Panc1 (cell line): ENCODE results near the gene SERPINC1. TPM values are rescaled to one million over a fixed set of nuclear protein-coding genes. Genes with fewer than 3 reads are reported as not detected.

Experiments
- ATAC-seq: fragments of 200-7000 bp; cut with Tn5 transposase; 2 replicates; pipeline ENCODE4 v1.9.1; 2020; ENCODE audit warnings: mild to moderate bottlenecking, moderate library complexity
- BruUV-seq: library from RNA; stranded (reverse); fragments of 400-500 nt; replicated peaks from 2 replicates; lab custom pipeline; 2021; lab: Mats Ljungman, UMichigan
- CTCF ChIA-PET: fragments of 300-600 bp; sonication (Branson Sonifier 250); formaldehyde crosslinking; loops from one replicate; lab custom pipeline; 2022; ENCODE audit warnings: antibody characterized with exemption; lab: Charles Lee
- POLR2A ChIA-PET: fragments of 300-600 bp; sonication (Branson Sonifier 250); formaldehyde crosslinking; loops from one replicate; lab custom pipeline; 2022; ENCODE audit warnings: antibody characterized with exemption; lab: Charles Lee
- DNase-seq: peaks from one replicate; pipeline ENCODE4 v3.0.0-alpha.2; 2010; ENCODE audit warnings: low read depth, low spot score
- H3K27ac ChIP-seq: 2 replicates; pipeline ENCODE4 v1.5.1; 2011; ENCODE audit warnings: mild to moderate bottlenecking, low read length, inconsistent platforms
- H3K27me3 ChIP-seq: fragments of 200-500 bp; sonication (Bioruptor generic); 2 replicates; pipeline ENCODE4 v1.6.0; 2014; ENCODE audit warnings: low read length, inconsistent platforms; ENCODE audit not compliant: control insufficient read depth, insufficient read depth
- H3K36me3 ChIP-seq: fragments of 200-500 bp; sonication (Bioruptor generic); 2 replicates; pipeline ENCODE4 v1.5.1; 2014; ENCODE audit warnings: inconsistent platforms, mild to moderate bottlenecking, low read length, moderate library complexity; ENCODE audit not compliant: control insufficient read depth, insufficient read depth
- H3K4me1 ChIP-seq: 2 replicates; pipeline ENCODE4 v1.5.1; 2011; ENCODE audit warnings: inconsistent platforms, mild to moderate bottlenecking, low read length, moderate library complexity; ENCODE audit not compliant: control insufficient read depth, insufficient read depth
- H3K4me3 ChIP-seq, 2 experiments: 2 replicates each; pipeline ENCODE4 v1.5.1; 2011 to 2012; ENCODE audit warnings: low read depth in 2 of 2, low read length in 2 of 2, mild to moderate bottlenecking in 2 of 2, inconsistent platforms in 1 of 2, moderate library complexity in 1 of 2
- H3K9me3 ChIP-seq: fragments of 200-500 bp; sonication (Bioruptor generic); 2 replicates; pipeline ENCODE4 v1.5.1; 2014; ENCODE audit warnings: low read depth, mild to moderate bottlenecking, inconsistent platforms, low read length, moderate library complexity; ENCODE audit not compliant: control insufficient read depth, insufficient read depth
- POLR2AphosphoS5 ChIP-seq: IDR thresholded peaks from 2 replicates; pipeline ENCODE4 v1.6.1; 2012; ENCODE audit warnings: mild to moderate bottlenecking, low read depth, low read length, moderate library complexity
- REST ChIP-seq, 2 experiments: IDR thresholded peaks; 2 replicates each; pipeline ENCODE4 v1.6.1; 2011 to 2012; ENCODE audit warnings: low read depth in 2 of 2, control low read depth in 1 of 2, low read length in 1 of 2, mild to moderate bottlenecking in 1 of 2, moderate library complexity in 1 of 2; ENCODE audit not compliant: insufficient read depth in 1 of 2
- SIN3A ChIP-seq: IDR thresholded peaks from 2 replicates; pipeline ENCODE4 v1.6.1; 2012; ENCODE audit warnings: low read depth, mild to moderate bottlenecking, low read length, moderate library complexity, borderline replicate concordance; ENCODE audit not compliant: insufficient read depth
- TCF7L2 ChIP-seq: IDR thresholded peaks from 2 replicates; pipeline ENCODE4 v1.6.1; 2011; ENCODE audit warnings: mild to moderate bottlenecking, low read depth, low read length, inconsistent platforms
- in situ Hi-C: cut with HindIII; loops from 2 replicates; pipeline ENCODE4 v1.10.0; 2016; ENCODE audit warnings: low sequenced_read_pairs, low pct_unique_long_range_greater_than_20kb
- intact Hi-C: fragments of 100-400 bp; cut with micrococcal nuclease; formaldehyde crosslinking; loops from one replicate; pipeline ENCODE4 v1.10.0; 2022; ENCODE audit not compliant: unreplicated experiment
- total RNA-seq: library from RNA; stranded (reverse); gene quantifications from one replicate; pipeline ENCODE4 v1.2.1, GENCODE V29; 2021; ENCODE audit not compliant: unreplicated experiment
- TF ChIP-seq, protein P1 (sequence below): fragments of 450-650 bp; IDR thresholded peaks from 2 replicates; pipeline ENCODE4 v1.5.1; 2017; ENCODE audit warnings: mild to moderate bottlenecking

The SERPINC1 gene
- total RNA-seq, 1 experiment from 2014 or later = 0.64 TPM

DNA sequence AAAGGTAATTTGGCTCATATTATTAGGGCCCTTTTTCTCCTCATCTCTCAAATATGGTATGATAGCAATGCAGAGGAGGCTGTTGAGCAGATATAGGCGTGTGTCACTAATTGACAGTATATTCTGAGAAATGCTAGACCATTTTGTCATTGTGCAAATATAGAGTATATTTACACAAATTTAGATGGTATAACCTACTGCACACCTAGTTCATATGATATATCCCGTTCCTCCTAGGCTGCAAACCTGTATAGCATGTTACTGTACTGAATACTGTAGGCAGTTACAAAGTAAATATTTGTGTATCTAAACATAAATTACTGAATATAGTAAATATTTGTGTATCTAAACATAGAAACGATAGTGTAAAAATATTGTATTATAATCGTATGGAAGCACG, 40.4 kb downstream of the SERPINC1 start:
- CTCF ChIA-PET = no interaction called here
- Histone ChIP-seq H3K4me3 (no peak overlapping the region), H3K9me3 (no peaks in the 10 kb centered on the region), H3K27ac (no peak overlapping the region), H3K4me1 (no peaks in the 10 kb centered on the region), H3K27me3 (no peaks in the 10 kb centered on the region), H3K36me3 (0 out of 2 replicates have a peak, but pooled peaks cover 2% of the 10 kb centered on the region)
- TF ChIP-seq SIN3A = no peak
- no peak for TF ChIP-seq TCF7L2
- TF ChIP-seq REST (IDR thresholded peaks at IDR 0.05; ENCODE audit: insufficient read depth in 1 of 2, low read depth in 2 of 2, low read length in 1 of 2) = no peak
- TF ChIP-seq, protein P1, sequence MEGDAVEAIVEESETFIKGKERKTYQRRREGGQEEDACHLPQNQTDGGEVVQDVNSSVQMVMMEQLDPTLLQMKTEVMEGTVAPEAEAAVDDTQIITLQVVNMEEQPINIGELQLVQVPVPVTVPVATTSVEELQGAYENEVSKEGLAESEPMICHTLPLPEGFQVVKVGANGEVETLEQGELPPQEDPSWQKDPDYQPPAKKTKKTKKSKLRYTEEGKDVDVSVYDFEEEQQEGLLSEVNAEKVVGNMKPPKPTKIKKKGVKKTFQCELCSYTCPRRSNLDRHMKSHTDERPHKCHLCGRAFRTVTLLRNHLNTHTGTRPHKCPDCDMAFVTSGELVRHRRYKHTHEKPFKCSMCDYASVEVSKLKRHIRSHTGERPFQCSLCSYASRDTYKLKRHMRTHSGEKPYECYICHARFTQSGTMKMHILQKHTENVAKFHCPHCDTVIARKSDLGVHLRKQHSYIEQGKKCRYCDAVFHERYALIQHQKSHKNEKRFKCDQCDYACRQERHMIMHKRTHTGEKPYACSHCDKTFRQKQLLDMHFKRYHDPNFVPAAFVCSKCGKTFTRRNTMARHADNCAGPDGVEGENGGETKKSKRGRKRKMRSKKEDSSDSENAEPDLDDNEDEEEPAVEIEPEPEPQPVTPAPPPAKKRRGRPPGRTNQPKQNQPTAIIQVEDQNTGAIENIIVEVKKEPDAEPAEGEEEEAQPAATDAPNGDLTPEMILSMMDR = no peak
- no peak for ATAC-seq
- DNase-seq = no peak
- in situ Hi-C loops (no loop called here), intact Hi-C loops (no loop called here)
- POLR2A ChIA-PET = no interaction called here
- no TSS peak for BruUV-seq

DNA sequence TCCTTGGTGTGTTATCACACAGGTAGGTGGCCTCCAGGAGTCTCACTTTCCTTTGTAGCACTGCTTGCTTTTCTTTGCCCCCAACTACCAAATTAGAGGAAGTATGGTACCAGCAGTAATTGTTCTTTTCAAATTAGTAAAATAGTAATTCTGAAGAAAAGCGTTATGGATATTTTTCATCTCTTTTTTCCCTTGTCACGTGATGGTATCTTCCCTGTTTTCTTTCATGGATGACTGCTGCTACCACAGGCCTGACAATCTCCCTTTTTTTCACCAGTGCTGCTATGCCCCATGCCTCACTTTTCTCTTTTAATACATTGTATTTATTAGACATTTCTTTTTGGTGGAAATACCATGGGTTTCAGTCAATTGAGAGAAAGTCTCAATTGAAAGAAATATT, 45.6 kb downstream of the SERPINC1 start:
- no peak for TF ChIP-seq REST (IDR thresholded peaks at IDR 0.05; ENCODE audit: insufficient read depth in 1 of 2, low read depth in 2 of 2, low read length in 1 of 2)
- TF ChIP-seq, protein P1 = no peak
- TF ChIP-seq SIN3A = no peak
- TF ChIP-seq TCF7L2 = no peak
- TF ChIP-seq POLR2AphosphoS5 = no peak
- no peak for ATAC-seq
- H3K4me3 ChIP-seq = no peak overlapping the region
- peaks cover 7% of the 10 kb centered on the region; the same call in 1 of the 2 replicates for H3K4me1 ChIP-seq
- intact Hi-C loops (no loop called here), in situ Hi-C loops (no loop called here)
- no peak for DNase-seq
- no peak overlapping the region for H3K27ac ChIP-seq
- ChIA-PET CTCF (no interaction called here), POLR2A (no interaction called here)
- H3K9me3 ChIP-seq = no peaks in the 10 kb centered on the region
- H3K27me3 ChIP-seq = no peaks in the 10 kb centered on the region
- peaks cover 12% of the 10 kb centered on the region for H3K36me3 ChIP-seq
- no TSS peak for BruUV-seq
